ENCODE results near the gene FAM43B.
"Not testable (repeated sequence)": the region's sequence is repeated elsewhere in the genome, so short reads cannot be mapped to it uniquely, and the experiment has no call there.

Gene FAM43B

DNA sequence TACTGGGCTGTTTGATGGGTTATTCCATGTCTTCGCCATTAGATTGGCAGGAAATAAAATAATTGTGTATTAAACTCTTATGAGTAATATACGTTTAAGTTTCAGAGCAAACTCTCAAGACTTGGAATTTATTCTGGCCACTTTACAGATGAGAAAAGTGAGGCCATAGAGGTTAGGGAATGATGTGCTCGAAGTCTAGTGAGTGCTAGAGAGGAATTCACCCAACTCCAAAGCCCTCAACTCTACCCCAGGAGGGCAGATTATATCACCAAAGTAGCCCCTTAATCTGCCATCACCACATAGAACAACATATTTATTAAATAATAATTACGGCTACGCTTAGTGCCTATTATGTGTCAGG, 44.0 kb upstream of the FAM43B start:
- no peak overlapping the region for H2BK120ac ChIP-seq (ENCODE audit: insufficient read depth, low read length, poor library complexity)
- H2BK5ac ChIP-seq (ENCODE audit: low read depth, low read length, poor library complexity): no peak overlapping the region
- H3K79me2 ChIP-seq (ENCODE audit: control insufficient read depth, insufficient read depth, low read length, poor library complexity): peaks cover 3% of the 10 kb centered on the region
- H2BK12ac ChIP-seq (ENCODE audit: low read length): no peak overlapping the region
- H3K14ac ChIP-seq (ENCODE audit: low read length): peak overlapping the region; percentile 50
- H4K91ac ChIP-seq (ENCODE audit: low read depth, low read length): peak overlapping the region; percentile 66
- H3K4me3 ChIP-seq (ENCODE audit: low read depth, low read length): peak overlapping the region; percentile 96
- no peak for DNase-seq
- peak overlapping the region; percentile 99 for H2AFZ ChIP-seq (ENCODE audit: insufficient read depth, low read length, poor library complexity)
- H2AK5ac ChIP-seq (ENCODE audit: low read length): no peak overlapping the region
- no peaks in the 10 kb centered on the region for H3K9me3 ChIP-seq (ENCODE audit: insufficient read depth, low read depth, low read length)
- peak overlapping the region; percentile 93 for H3K4me2 ChIP-seq (ENCODE audit: low read length)
- H3K18ac ChIP-seq (ENCODE audit: low read length): peak overlapping the region; percentile 74
- no peak overlapping the region for H3K27ac ChIP-seq (ENCODE audit: low read depth, low read length)
- H3K36me3 ChIP-seq (ENCODE audit: control insufficient read depth in 1 of 2, insufficient read depth in 2 of 2, low read length in 2 of 2): no peaks in the 10 kb centered on the region
- no peak overlapping the region for H3K23ac ChIP-seq (ENCODE audit: low read length)
- H4K12ac ChIP-seq (ENCODE audit: low read depth, low read length): peak overlapping the region; percentile 79
- WGBS (ENCODE audit: extremely low coverage, insufficient coverage, insufficient read length): no CpG with 5 or more reads among the region's 5 CpGs
- H3K9ac ChIP-seq (ENCODE audit: low read length): no peak overlapping the region
- no peak overlapping the region for H3K4ac ChIP-seq (ENCODE audit: low read depth, low read length)
- peak overlapping the region; percentile 99 for H4K8ac ChIP-seq (ENCODE audit: low read depth, low read length)
- H3K4me1 ChIP-seq (ENCODE audit: control insufficient read depth in 1 of 2, insufficient read depth in 2 of 2, low read length in 2 of 2): peaks cover 2 to 3% of the 10 kb centered on the region in 2 experiments
- peaks cover 4% of the 10 kb centered on the region for H3K79me1 ChIP-seq (ENCODE audit: low read length)
- peaks cover 2% of the 10 kb centered on the region for H3K27me3 ChIP-seq (ENCODE audit: insufficient read depth, low read length)

- Histone ChIP-seq H3K4me2 (ENCODE audit: low read length) (no peak overlapping the region), H3K4ac (ENCODE audit: low read depth, low read length) (no peak overlapping the region), H3K9me3 (ENCODE audit: insufficient read depth, low read depth, low read length) (no peaks in the 10 kb centered on the region), H3K18ac (ENCODE audit: low read length) (no peak overlapping the region), H2AK5ac (ENCODE audit: low read length) (no peak overlapping the region), H2AFZ (ENCODE audit: insufficient read depth, low read length, poor library complexity) (no peak overlapping the region), H3K36me3 (ENCODE audit: control insufficient read depth in 1 of 2, insufficient read depth in 2 of 2, low read length in 2 of 2) (no peaks in the 10 kb centered on the region), H4K8ac (ENCODE audit: low read depth, low read length) (no peak overlapping the region), H3K23ac (ENCODE audit: low read length) (no peak overlapping the region), H3K27me3 (ENCODE audit: insufficient read depth, low read length) (peaks cover 2% of the 10 kb centered on the region), H3K9ac (ENCODE audit: low read length) (no peak overlapping the region), H4K12ac (ENCODE audit: low read depth, low read length) (no peak overlapping the region), H3K79me2 (ENCODE audit: control insufficient read depth, insufficient read depth, low read length, poor library complexity) (peaks cover 3% of the 10 kb centered on the region), H3K4me1 (ENCODE audit: control insufficient read depth in 1 of 2, insufficient read depth in 2 of 2, low read length in 2 of 2) (peaks cover 2 to 3% of the 10 kb centered on the region in 2 experiments), H4K91ac (ENCODE audit: low read depth, low read length) (no peak overlapping the region), H3K4me3 (ENCODE audit: low read depth, low read length) (no peak overlapping the region), H3K14ac (ENCODE audit: low read length) (no peak overlapping the region), H3K79me1 (ENCODE audit: low read length) (peaks cover 4% of the 10 kb centered on the region), H3K27ac (ENCODE audit: low read depth, low read length) (no peak overlapping the region), H2BK12ac (ENCODE audit: low read length) (no peak overlapping the region), H2BK5ac (ENCODE audit: low read depth, low read length, poor library complexity) (no peak overlapping the region), H2BK120ac (ENCODE audit: insufficient read depth, low read length, poor library complexity) (no peak overlapping the region)
- no CpG with 5 or more reads among the region's 6 CpGs for WGBS (ENCODE audit: extremely low coverage, insufficient coverage, insufficient read length)
- no peak for DNase-seq
Measured at GRCh38 chr1:20511518-20512428, 40.6 kb upstream of the FAM43B start.

DNA sequence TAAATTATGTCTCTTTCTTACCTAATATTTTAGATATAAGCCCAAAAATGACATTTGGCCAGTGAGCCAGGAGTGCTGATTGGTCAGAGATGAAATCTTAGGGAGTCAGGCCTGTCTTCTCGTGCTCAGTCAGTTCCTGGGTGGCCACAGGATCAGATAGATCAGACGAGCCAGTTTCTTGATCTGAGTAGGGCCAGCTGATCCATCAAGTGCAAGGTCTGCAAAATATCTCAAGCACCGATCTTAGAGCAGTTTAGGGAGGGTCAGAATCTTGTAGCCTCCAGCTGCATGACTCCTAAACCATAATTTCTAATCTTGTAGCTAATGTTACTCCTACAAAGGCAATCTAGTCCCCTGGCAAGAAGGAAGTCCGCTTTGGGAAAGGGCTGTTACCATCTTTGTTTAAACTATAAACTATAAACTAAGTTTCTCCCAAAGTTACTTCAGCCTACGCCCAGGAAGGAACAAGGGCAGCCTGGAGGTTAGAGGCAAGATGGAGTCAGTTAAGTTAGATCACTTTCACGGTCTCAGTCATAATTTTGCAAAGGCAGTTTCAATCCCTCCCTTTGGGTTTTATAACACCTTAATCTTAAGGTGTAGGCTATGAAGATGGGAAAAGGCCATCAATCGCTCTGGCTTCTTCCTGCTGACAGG, 32.6 kb upstream of the FAM43B start:
- H4K8ac ChIP-seq (ENCODE audit: low read depth, low read length); H2BK5ac ChIP-seq (ENCODE audit: low read depth, low read length, poor library complexity); H3K79me2 ChIP-seq (ENCODE audit: control insufficient read depth, insufficient read depth, low read length, poor library complexity); H3K4ac ChIP-seq (ENCODE audit: low read depth, low read length); H3K79me1 ChIP-seq (ENCODE audit: low read length); H3K27me3 ChIP-seq (ENCODE audit: insufficient read depth, low read length); H4K91ac ChIP-seq (ENCODE audit: low read depth, low read length); H3K27ac ChIP-seq (ENCODE audit: low read depth, low read length); H2AFZ ChIP-seq (ENCODE audit: insufficient read depth, low read length, poor library complexity); H3K4me1 ChIP-seq (ENCODE audit: control insufficient read depth in 1 of 2, insufficient read depth in 2 of 2, low read length in 2 of 2); H3K23ac ChIP-seq (ENCODE audit: low read length); H3K18ac ChIP-seq (ENCODE audit: low read length); H3K14ac ChIP-seq (ENCODE audit: low read length); DNase-seq; H4K12ac ChIP-seq (ENCODE audit: low read depth, low read length); H3K4me2 ChIP-seq (ENCODE audit: low read length); H2AK5ac ChIP-seq (ENCODE audit: low read length); H2BK12ac ChIP-seq (ENCODE audit: low read length); H3K9ac ChIP-seq (ENCODE audit: low read length); H2BK120ac ChIP-seq (ENCODE audit: insufficient read depth, low read length, poor library complexity); H3K9me3 ChIP-seq (ENCODE audit: insufficient read depth, low read depth, low read length); H3K4me3 ChIP-seq (ENCODE audit: low read depth, low read length); H3K36me3 ChIP-seq (ENCODE audit: control insufficient read depth in 1 of 2, insufficient read depth in 2 of 2, low read length in 2 of 2): not testable (repeated sequence)
- no CpG with 5 or more reads among the region's 7 CpGs for WGBS (ENCODE audit: extremely low coverage, insufficient coverage, insufficient read length)

GRCh38 chr1:20521960-20522861, 30.2 kb upstream of the FAM43B start:
- H4K91ac ChIP-seq (ENCODE audit: low read depth, low read length): no peak overlapping the region
- no peak overlapping the region for H3K14ac ChIP-seq (ENCODE audit: low read length)

More at GRCh38 chr1:20521960-20522861, 30.2 kb upstream of the FAM43B start:
- H3K4me1 ChIP-seq (ENCODE audit: control insufficient read depth in 1 of 2, insufficient read depth in 2 of 2, low read length in 2 of 2): no peaks in the 10 kb centered on the region
- H3K27ac ChIP-seq (ENCODE audit: low read depth, low read length): no peak overlapping the region
- H3K9ac ChIP-seq (ENCODE audit: low read length): no peak overlapping the region
- no peaks in the 10 kb centered on the region for H3K79me2 ChIP-seq (ENCODE audit: control insufficient read depth, insufficient read depth, low read length, poor library complexity)
- H3K23ac ChIP-seq (ENCODE audit: low read length): no peak overlapping the region
- no peaks in the 10 kb centered on the region for H3K9me3 ChIP-seq (ENCODE audit: insufficient read depth, low read depth, low read length)
- no peak overlapping the region for H3K18ac ChIP-seq (ENCODE audit: low read length)
- H3K79me1 ChIP-seq (ENCODE audit: low read length): no peaks in the 10 kb centered on the region
- no peak overlapping the region for H4K12ac ChIP-seq (ENCODE audit: low read depth, low read length)
- no peak overlapping the region for H3K4me3 ChIP-seq (ENCODE audit: low read depth, low read length)
- H2AK5ac ChIP-seq (ENCODE audit: low read length): no peak overlapping the region
- H3K4ac ChIP-seq (ENCODE audit: low read depth, low read length): no peak overlapping the region
- no peak overlapping the region for H2BK5ac ChIP-seq (ENCODE audit: low read depth, low read length, poor library complexity)
- H2BK120ac ChIP-seq (ENCODE audit: insufficient read depth, low read length, poor library complexity): no peak overlapping the region
- H3K4me2 ChIP-seq (ENCODE audit: low read length): no peak overlapping the region
- peak; percentile 77 to 96 for DNase-seq
- no peak overlapping the region for H2AFZ ChIP-seq (ENCODE audit: insufficient read depth, low read length, poor library complexity)
- no peaks in the 10 kb centered on the region for H3K27me3 ChIP-seq (ENCODE audit: insufficient read depth, low read length)
- WGBS (ENCODE audit: extremely low coverage, insufficient coverage, insufficient read length): no CpG with 5 or more reads among the region's 17 CpGs
- H2BK12ac ChIP-seq (ENCODE audit: low read length): no peak overlapping the region
- no peak overlapping the region for H4K8ac ChIP-seq (ENCODE audit: low read depth, low read length)
- no peaks in the 10 kb centered on the region for H3K36me3 ChIP-seq (ENCODE audit: control insufficient read depth in 1 of 2, insufficient read depth in 2 of 2, low read length in 2 of 2)

Measured in trophoblast cell (in vitro differentiated cells and primary cell).